ENCODE measurements around the gene CALM3.

GRCh38 chr19:46618670-46619231, 17.6 kb downstream of the CALM3 start:
- TF ChIP-seq POLR2AphosphoS5 (IDR thresholded peaks at IDR 0.05) (no peak), POLR2A (IDR thresholded peaks at IDR 0.05) (no peak)
- TF ChIP-seq, protein P1, sequence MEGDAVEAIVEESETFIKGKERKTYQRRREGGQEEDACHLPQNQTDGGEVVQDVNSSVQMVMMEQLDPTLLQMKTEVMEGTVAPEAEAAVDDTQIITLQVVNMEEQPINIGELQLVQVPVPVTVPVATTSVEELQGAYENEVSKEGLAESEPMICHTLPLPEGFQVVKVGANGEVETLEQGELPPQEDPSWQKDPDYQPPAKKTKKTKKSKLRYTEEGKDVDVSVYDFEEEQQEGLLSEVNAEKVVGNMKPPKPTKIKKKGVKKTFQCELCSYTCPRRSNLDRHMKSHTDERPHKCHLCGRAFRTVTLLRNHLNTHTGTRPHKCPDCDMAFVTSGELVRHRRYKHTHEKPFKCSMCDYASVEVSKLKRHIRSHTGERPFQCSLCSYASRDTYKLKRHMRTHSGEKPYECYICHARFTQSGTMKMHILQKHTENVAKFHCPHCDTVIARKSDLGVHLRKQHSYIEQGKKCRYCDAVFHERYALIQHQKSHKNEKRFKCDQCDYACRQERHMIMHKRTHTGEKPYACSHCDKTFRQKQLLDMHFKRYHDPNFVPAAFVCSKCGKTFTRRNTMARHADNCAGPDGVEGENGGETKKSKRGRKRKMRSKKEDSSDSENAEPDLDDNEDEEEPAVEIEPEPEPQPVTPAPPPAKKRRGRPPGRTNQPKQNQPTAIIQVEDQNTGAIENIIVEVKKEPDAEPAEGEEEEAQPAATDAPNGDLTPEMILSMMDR (IDR thresholded peaks at IDR 0.05): no peak

Data from sigmoid colon (tissue), 4 donors.